Measurements from ENCODE around the gene FGF11. TPM values are rescaled to one million over a fixed set of nuclear protein-coding genes. Genes with fewer than 3 reads are reported as not detected.

The FGF11 gene
- polyA plus RNA-seq, 3 donors, result 2.2 TPM; not detected in 2

DNA sequence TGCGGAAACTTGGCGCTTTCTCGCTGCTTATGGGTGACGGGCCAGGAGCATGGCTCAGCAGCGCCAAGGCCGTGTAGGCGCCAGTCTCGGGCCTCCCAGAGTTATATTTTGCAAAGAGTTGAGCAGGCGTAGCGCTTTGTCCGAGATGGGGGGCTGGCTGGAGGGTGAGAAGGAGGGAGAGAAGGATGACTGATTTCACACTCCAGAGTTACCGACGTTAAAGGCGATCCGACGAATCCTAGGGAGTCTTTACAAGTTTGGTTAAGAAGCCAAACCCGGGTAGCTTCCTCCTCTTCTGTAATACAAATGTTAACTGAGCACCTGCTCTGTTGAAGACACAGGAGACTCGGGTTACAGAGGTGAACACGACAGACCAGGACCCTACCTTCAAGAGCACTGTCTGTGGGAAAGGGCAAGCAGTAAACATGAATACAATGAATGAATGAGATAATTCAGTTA is 45.6 kb downstream of the FGF11 start:
- H3K79me2 ChIP-seq (ENCODE audit: insufficient read depth, low read length), result peaks cover 64% of the 10 kb centered on the region
- 0% methylated on average over 15 of the region's 19 CpGs for WGBS (ENCODE audit: insufficient coverage)

DNA sequence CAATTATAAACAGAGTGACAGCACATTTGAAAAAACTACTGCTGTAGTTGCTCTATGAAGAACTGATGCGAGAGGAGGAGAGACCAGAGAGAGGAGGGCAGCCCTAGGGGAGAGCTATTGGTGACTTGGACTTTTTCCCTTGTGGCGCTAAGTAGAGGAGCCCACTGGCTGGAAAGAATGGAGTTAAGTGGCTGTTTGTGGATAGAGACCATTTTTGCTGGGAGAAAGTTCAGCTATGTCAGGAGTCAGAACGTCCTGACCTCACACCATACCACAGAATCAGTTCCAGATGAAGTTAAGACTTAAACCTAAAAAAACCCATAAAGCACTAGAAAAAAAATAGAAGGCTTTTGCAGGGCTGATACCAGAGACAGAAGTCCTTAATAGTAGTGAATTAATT is 46.9 kb downstream of the FGF11 start:
- Histone ChIP-seq H3K9me3 (replicated peaks in 1 of 2; ENCODE audit: control insufficient read depth in 1 of 2, insufficient read depth in 1 of 2, low read length in 2 of 2) (no peaks in the 10 kb centered on the region), H3K79me2 (ENCODE audit: insufficient read depth, low read length) (peaks cover 71% of the 10 kb centered on the region), H3K27me3 (ENCODE audit: control insufficient read depth in 2 of 2, insufficient read depth in 2 of 2, low read length in 2 of 2) (no peaks in the 10 kb centered on the region), H3K4me3 (replicated peaks in 1 of 3; ENCODE audit: low read depth in 2 of 3, low read length in 3 of 3) (peak overlapping the region in 1 of 3 experiments; percentile 45), H3K9ac (ENCODE audit: insufficient read depth, low read length, poor library complexity, severe bottlenecking) (no peak overlapping the region), H4K20me1 (ENCODE audit: insufficient read depth, low read length) (peaks cover 66% of the 10 kb centered on the region), H3K36me3 (replicated peaks in 1 of 2; ENCODE audit: control insufficient read depth in 1 of 2, insufficient read depth in 2 of 2, low read length in 2 of 2) (peaks cover under 1 to 17% of the 10 kb centered on the region in 2 donors), H2AFZ (ENCODE audit: insufficient read depth, low read depth, low read length, poor library complexity, severe bottlenecking) (no peak overlapping the region), H3K4me1 (ENCODE audit: control insufficient read depth in 1 of 2, insufficient read depth in 2 of 2, low read length in 2 of 2) (peaks cover 30 to 50% of the 10 kb centered on the region in 2 donors), H3K4me2 (replicated peaks; ENCODE audit: extremely low read depth, low read length, poor library complexity, severe bottlenecking) (peak overlapping the region; percentile 75), H3K27ac (ENCODE audit: low read depth in 1 of 2, low read length in 2 of 2) (no peak overlapping the region)
- DNase-seq, result no peak
- no peaks in the 10 kb centered on the region for H3K9me3 Mint-ChIP-seq
- peak overlapping the region; percentile 68 to 93 for H3K4me3 Mint-ChIP-seq
- intact Hi-C loops (cut with micrococcal nuclease), result loop anchor here in 1 of 2 donors (5.0 to 10.0 kb wide), 3 partner anchors 131 to 251 kb away; partner anchors contain the start of genes DVL2, KCTD11, PHF23 and TMEM95
- H3K36me3 Mint-ChIP-seq, result peaks cover 19 to 24% of the 10 kb centered on the region in 2 donors
- peaks cover 73% of the 10 kb centered on the region for H3K4me1 Mint-ChIP-seq
- peaks cover 0 to 2% (median 1%) of the 10 kb centered on the region in 3 donors for H3K27me3 Mint-ChIP-seq (ENCODE audit: low read depth in 3 of 3)
- whole genome bisulfite sequencing (ENCODE audit: insufficient coverage), result 100% methylated on average over 1 of the region's 3 CpGs
- H3K27ac Mint-ChIP-seq, result peak overlapping the region in 4 of 7 donors; percentile 52 to 84 (median 64)
- TF ChIP-seq, protein P1, sequence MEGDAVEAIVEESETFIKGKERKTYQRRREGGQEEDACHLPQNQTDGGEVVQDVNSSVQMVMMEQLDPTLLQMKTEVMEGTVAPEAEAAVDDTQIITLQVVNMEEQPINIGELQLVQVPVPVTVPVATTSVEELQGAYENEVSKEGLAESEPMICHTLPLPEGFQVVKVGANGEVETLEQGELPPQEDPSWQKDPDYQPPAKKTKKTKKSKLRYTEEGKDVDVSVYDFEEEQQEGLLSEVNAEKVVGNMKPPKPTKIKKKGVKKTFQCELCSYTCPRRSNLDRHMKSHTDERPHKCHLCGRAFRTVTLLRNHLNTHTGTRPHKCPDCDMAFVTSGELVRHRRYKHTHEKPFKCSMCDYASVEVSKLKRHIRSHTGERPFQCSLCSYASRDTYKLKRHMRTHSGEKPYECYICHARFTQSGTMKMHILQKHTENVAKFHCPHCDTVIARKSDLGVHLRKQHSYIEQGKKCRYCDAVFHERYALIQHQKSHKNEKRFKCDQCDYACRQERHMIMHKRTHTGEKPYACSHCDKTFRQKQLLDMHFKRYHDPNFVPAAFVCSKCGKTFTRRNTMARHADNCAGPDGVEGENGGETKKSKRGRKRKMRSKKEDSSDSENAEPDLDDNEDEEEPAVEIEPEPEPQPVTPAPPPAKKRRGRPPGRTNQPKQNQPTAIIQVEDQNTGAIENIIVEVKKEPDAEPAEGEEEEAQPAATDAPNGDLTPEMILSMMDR (IDR thresholded peaks at IDR 0.05), result no peak

More for the DNA sequence above, 45.6 kb downstream of the FGF11 start:
- intact Hi-C loops (cut with micrococcal nuclease), result loop anchor here (1.0 to 10.0 kb wide), 8 partner anchors 46 to 357 kb away; partner anchors contain the start of genes DVL2 (in 1 of the 2), FGF11 (in 1 of the 2), KCTD11 (in 1 of the 2) and PHF23 (in 1 of the 2)
- peak overlapping the region; percentile 96 to 100 (median 100) for H3K27ac Mint-ChIP-seq
- no peaks in the 10 kb centered on the region for H3K9me3 ChIP-seq (replicated peaks in 1 of 2; ENCODE audit: control insufficient read depth in 1 of 2, insufficient read depth in 1 of 2, low read length in 2 of 2)
- peaks cover 73% of the 10 kb centered on the region for H3K4me1 Mint-ChIP-seq
- H3K36me3 ChIP-seq (replicated peaks in 1 of 2; ENCODE audit: control insufficient read depth in 1 of 2, insufficient read depth in 2 of 2, low read length in 2 of 2), result peaks cover 0 to 8% of the 10 kb centered on the region in 2 donors
- no peak overlapping the region for H2AFZ ChIP-seq (ENCODE audit: insufficient read depth, low read depth, low read length, poor library complexity, severe bottlenecking)
- no peaks in the 10 kb centered on the region for H3K9me3 Mint-ChIP-seq
- TF ChIP-seq, protein P1 (IDR thresholded peaks at IDR 0.05), result peak; percentile 10
- peaks cover 13 to 15% of the 10 kb centered on the region in 2 donors for H3K36me3 Mint-ChIP-seq
- H3K9ac ChIP-seq (ENCODE audit: insufficient read depth, low read length, poor library complexity, severe bottlenecking), result peak overlapping the region; percentile 34
- H3K27me3 ChIP-seq (ENCODE audit: control insufficient read depth in 2 of 2, insufficient read depth in 2 of 2, low read length in 2 of 2), result no peaks in the 10 kb centered on the region
- H3K4me3 Mint-ChIP-seq, result peak overlapping the region; percentile 93 to 97
- peaks cover 1 to 3% (median 2%) of the 10 kb centered on the region in 3 donors for H3K27me3 Mint-ChIP-seq (ENCODE audit: low read depth in 3 of 3)
- peak overlapping the region; percentile 75 to 87 (median 85) for H3K4me3 ChIP-seq (replicated peaks in 1 of 3; ENCODE audit: low read depth in 2 of 3, low read length in 3 of 3)
- peak overlapping the region; percentile 95 to 98 for H3K27ac ChIP-seq (ENCODE audit: low read depth in 1 of 2, low read length in 2 of 2)
- no peak for DNase-seq
- H3K4me2 ChIP-seq (replicated peaks; ENCODE audit: extremely low read depth, low read length, poor library complexity, severe bottlenecking), result peak overlapping the region; percentile 75
- H4K20me1 ChIP-seq (ENCODE audit: insufficient read depth, low read length), result peaks cover 54% of the 10 kb centered on the region
- peaks cover 37 to 55% of the 10 kb centered on the region in 2 donors for H3K4me1 ChIP-seq (ENCODE audit: control insufficient read depth in 1 of 2, insufficient read depth in 2 of 2, low read length in 2 of 2)

All from CD14-positive monocyte (primary cell).